ENCODE results near the gene DYNLRB1.

Gene DYNLRB1

GRCh38 chr20:34553366-34553867, 37.2 kb downstream of the DYNLRB1 start:
- no peak for DNase-seq (ENCODE audit: low read depth in 2 of 2, low spot score in 1 of 2)

GRCh38 chr20:34557936-34558319, 41.7 kb downstream of the DYNLRB1 start:
- no peak for DNase-seq (ENCODE audit: low read depth in 2 of 2, low spot score in 1 of 2)

- peak; percentile 83 to 88 for DNase-seq (ENCODE audit: low read depth in 2 of 2, low spot score in 1 of 2)
Observed at GRCh38 chr20:34558320-34559218, 42.3 kb downstream of the DYNLRB1 start, which contains the start of gene MAP1LC3A. Gene MAP1LC3A (plus strand): TSS chr20:34558718. CDS start chr20:34558869, 151 bp downstream.

GRCh38 chr20:34559311-34560140, 43.3 kb downstream of the DYNLRB1 start:
- DNase-seq (ENCODE audit: low read depth in 2 of 2, low spot score in 1 of 2), result no peak

GRCh38 chr20:34560141-34560523, 43.9 kb downstream of the DYNLRB1 start:
- no peak for DNase-seq (ENCODE audit: low read depth in 2 of 2, low spot score in 1 of 2)

GRCh38 chr20:34560614-34561013, 44.4 kb downstream of the DYNLRB1 start:
- DNase-seq (ENCODE audit: low read depth in 2 of 2, low spot score in 1 of 2), result no peak

GRCh38 chr20:34561661-34562060, 45.4 kb downstream of the DYNLRB1 start:
- DNase-seq (ENCODE audit: low read depth in 2 of 2, low spot score in 1 of 2), result no peak

GRCh38 chr20:34562641-34563040, 46.4 kb downstream of the DYNLRB1 start:
- DNase-seq (ENCODE audit: low read depth in 2 of 2, low spot score in 1 of 2), result no peak

- no peak for DNase-seq (ENCODE audit: low read depth in 2 of 2, low spot score in 1 of 2)
Observed at GRCh38 chr20:34564833-34565232, 48.6 kb downstream of the DYNLRB1 start.

- DNase-seq (ENCODE audit: low read depth in 2 of 2, low spot score in 1 of 2), result no peak
Observed at GRCh38 chr20:34566978-34567891, 51.0 kb downstream of the DYNLRB1 start.

- DNase-seq (ENCODE audit: low read depth in 2 of 2, low spot score in 1 of 2), result no peak
Observed at GRCh38 chr20:34567892-34568865, 52.0 kb downstream of the DYNLRB1 start.

GRCh38 chr20:34569598-34569997, 53.4 kb downstream of the DYNLRB1 start:
- no peak for DNase-seq (ENCODE audit: low read depth in 2 of 2, low spot score in 1 of 2)

GRCh38 chr20:34570859-34571306, 54.7 kb downstream of the DYNLRB1 start:
- DNase-seq (ENCODE audit: low read depth in 2 of 2, low spot score in 1 of 2), result no peak

GRCh38 chr20:34571753-34572152, 55.5 kb downstream of the DYNLRB1 start:
- no peak for DNase-seq (ENCODE audit: low read depth in 2 of 2, low spot score in 1 of 2)

- DNase-seq (ENCODE audit: low read depth in 2 of 2, low spot score in 1 of 2), result no peak
Observed at GRCh38 chr20:34573541-34574300, 57.5 kb downstream of the DYNLRB1 start.

- no peak for DNase-seq (ENCODE audit: low read depth in 2 of 2, low spot score in 1 of 2)
Observed at GRCh38 chr20:34574426-34574825, 58.2 kb downstream of the DYNLRB1 start.

GRCh38 chr20:34574861-34575260, 58.6 kb downstream of the DYNLRB1 start:
- no peak for DNase-seq (ENCODE audit: low read depth in 2 of 2, low spot score in 1 of 2)

- no peak for DNase-seq (ENCODE audit: low read depth in 2 of 2, low spot score in 1 of 2)
Observed at GRCh38 chr20:34575271-34575670, 59.0 kb downstream of the DYNLRB1 start.

GRCh38 chr20:34575756-34576155, 59.5 kb downstream of the DYNLRB1 start:
- no peak for DNase-seq (ENCODE audit: low read depth in 2 of 2, low spot score in 1 of 2)

All from stimulated activated CD8-positive, alpha-beta memory T cell treated with anti-CD3 and anti-CD28 coated beads, Interleukin-4, amount 100 ng/mL, for 1 hour (primary cell).